Lung (tissue), 12 donors: ENCODE measurements around the gene ASB15. TPM values are rescaled to one million over a fixed set of nuclear protein-coding genes. Genes with fewer than 3 reads are reported as not detected.

ENCODE experiments used
- ATAC-seq: fragments of 200-7000 bp; cut with Tn5 transposase; one replicate; pipeline ENCODE4 v1.9.1; 2020; ENCODE audit warnings: moderate number of reproducible peaks; ENCODE audit not compliant: insufficient read depth, low FRiP score
- DNase-seq, 3 donors: peaks; one replicate each; pipeline ENCODE4 v3.0.0-alpha.2; 2013 to 2017
- H3K27ac ChIP-seq, 2 donors: one replicate each; pipeline ENCODE4 v1.5.1; 2013; ENCODE audit warnings: mild to moderate bottlenecking in 2 of 2, moderate library complexity in 2 of 2, control low read depth in 1 of 2, inconsistent platforms in 1 of 2, low read depth in 1 of 2, low read length in 1 of 2
- H3K27me3 ChIP-seq, 3 donors: one replicate each; pipeline ENCODE4 v1.5.1; 2013; ENCODE audit warnings: low read length in 2 of 3; ENCODE audit not compliant: control insufficient read depth in 3 of 3, insufficient read depth in 3 of 3
- H3K36me3 ChIP-seq, 4 donors: one replicate each; pipeline ENCODE4 v1.5.1; 2013; ENCODE audit warnings: low read length in 4 of 4, mild to moderate bottlenecking in 1 of 4, moderate library complexity in 1 of 4; ENCODE audit not compliant: control insufficient read depth in 4 of 4, insufficient read depth in 4 of 4
- H3K4me1 ChIP-seq, 5 donors: one replicate each; pipeline ENCODE4 v1.5.1; 2013; ENCODE audit warnings: low read length in 5 of 5, mild to moderate bottlenecking in 2 of 5, moderate library complexity in 1 of 5; ENCODE audit not compliant: control insufficient read depth in 5 of 5, insufficient read depth in 5 of 5
- H3K4me3 ChIP-seq: one replicate; pipeline ENCODE4 v1.5.1; 2013; ENCODE audit warnings: mild to moderate bottlenecking, control low read depth, moderate library complexity
- H3K9ac ChIP-seq, 2 donors: one replicate each; pipeline ENCODE4 v1.5.1; 2013; ENCODE audit warnings: low read length in 2 of 2, control low read depth in 1 of 2; ENCODE audit not compliant: insufficient read depth in 1 of 2
- H3K9me3 ChIP-seq, 4 donors: one replicate each; pipeline ENCODE4 v1.5.1; 2013; ENCODE audit warnings: low read length in 3 of 4, mild to moderate bottlenecking in 1 of 4, moderate library complexity in 1 of 4; ENCODE audit not compliant: control insufficient read depth in 4 of 4, insufficient read depth in 3 of 4
- WGBS, 2 donors: extraction: QIAGEN DNeasy Blood & Tissue Kit; methylation state at CpG; one replicate each; pipeline ENCODE4 v1.1.7; 2013; 5-methylcytosine and 5-hydroxymethylcytosine counted together
- polyA plus RNA-seq, 2 donors: library from polyadenylated mRNA; stranded (reverse); fragments of 200-250 nt; gene quantifications; one replicate each; pipeline ENCODE4 v1.2.1, GENCODE V29; 2013
- total RNA-seq, 2 donors: library from RNA; depleted of rRNA in 1 of 2; stranded (reverse); fragments of >200 nt in 1 of 2; gene quantifications; one replicate each; pipeline ENCODE4 v1.2.1, GENCODE V29; 2014 to 2021
- TF ChIP-seq, protein P1 (sequence below): IDR thresholded peaks from 2 replicates; pipeline ENCODE4 v1.5.1; 2012; ENCODE audit warnings: mild to moderate bottlenecking; ENCODE audit errors: control extremely low read depth, extremely low read depth
- donor health status: control.
- donor health status: control.
- donor health status: Bipolar disorder and iron deficiency.
- donor health status: healthy.
- donor health status: DM: yes; HTN: yes; CAD: no.

Gene ASB15
- total and polyA plus RNA-seq, 4 donors: not detected

GRCh38 chr7:123622660-123623386 lies 21.2 kb downstream of the ASB15 start:
- DNase-seq: no peak
- H3K36me3 ChIP-seq: no peaks in the 10 kb centered on the region
- TF ChIP-seq, protein P1, sequence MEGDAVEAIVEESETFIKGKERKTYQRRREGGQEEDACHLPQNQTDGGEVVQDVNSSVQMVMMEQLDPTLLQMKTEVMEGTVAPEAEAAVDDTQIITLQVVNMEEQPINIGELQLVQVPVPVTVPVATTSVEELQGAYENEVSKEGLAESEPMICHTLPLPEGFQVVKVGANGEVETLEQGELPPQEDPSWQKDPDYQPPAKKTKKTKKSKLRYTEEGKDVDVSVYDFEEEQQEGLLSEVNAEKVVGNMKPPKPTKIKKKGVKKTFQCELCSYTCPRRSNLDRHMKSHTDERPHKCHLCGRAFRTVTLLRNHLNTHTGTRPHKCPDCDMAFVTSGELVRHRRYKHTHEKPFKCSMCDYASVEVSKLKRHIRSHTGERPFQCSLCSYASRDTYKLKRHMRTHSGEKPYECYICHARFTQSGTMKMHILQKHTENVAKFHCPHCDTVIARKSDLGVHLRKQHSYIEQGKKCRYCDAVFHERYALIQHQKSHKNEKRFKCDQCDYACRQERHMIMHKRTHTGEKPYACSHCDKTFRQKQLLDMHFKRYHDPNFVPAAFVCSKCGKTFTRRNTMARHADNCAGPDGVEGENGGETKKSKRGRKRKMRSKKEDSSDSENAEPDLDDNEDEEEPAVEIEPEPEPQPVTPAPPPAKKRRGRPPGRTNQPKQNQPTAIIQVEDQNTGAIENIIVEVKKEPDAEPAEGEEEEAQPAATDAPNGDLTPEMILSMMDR: no peak
- WGBS, 2 donors: 83 to 85% methylated on average over 6 of the region's 6 CpGs
- peak overlapping the region in 1 of 2 donors; percentile 87 for H3K27ac ChIP-seq
- no peak overlapping the region for H3K4me3 ChIP-seq
- H3K9me3 ChIP-seq: peaks cover 0 to 2% (median 0%) of the 10 kb centered on the region in 4 donors
- no peak overlapping the region for H3K9ac ChIP-seq
- H3K27me3 ChIP-seq: no peaks in the 10 kb centered on the region
- no peak for ATAC-seq
- no peaks in the 10 kb centered on the region for H3K4me1 ChIP-seq

- TF ChIP-seq, protein P1: peak; percentile 12
- 62 to 64% methylated on average over 12 of the region's 12 CpGs for WGBS, 2 donors
- peaks cover 0 to 3% (median 0%) of the 10 kb centered on the region in 5 donors for H3K4me1 ChIP-seq
- ATAC-seq (peak; percentile 47), DNase-seq (no peak)
- H3K9me3 ChIP-seq: peaks cover 0 to 2% (median 0%) of the 10 kb centered on the region in 4 donors
- H3K27me3 ChIP-seq: no peaks in the 10 kb centered on the region
- no peak overlapping the region for H3K9ac ChIP-seq
- H3K4me3 ChIP-seq: no peak overlapping the region
- no peaks in the 10 kb centered on the region for H3K36me3 ChIP-seq
- no peak overlapping the region for H3K27ac ChIP-seq
Observed at GRCh38 chr7:123624527-123625183, 23.0 kb downstream of the ASB15 start.

DNA sequence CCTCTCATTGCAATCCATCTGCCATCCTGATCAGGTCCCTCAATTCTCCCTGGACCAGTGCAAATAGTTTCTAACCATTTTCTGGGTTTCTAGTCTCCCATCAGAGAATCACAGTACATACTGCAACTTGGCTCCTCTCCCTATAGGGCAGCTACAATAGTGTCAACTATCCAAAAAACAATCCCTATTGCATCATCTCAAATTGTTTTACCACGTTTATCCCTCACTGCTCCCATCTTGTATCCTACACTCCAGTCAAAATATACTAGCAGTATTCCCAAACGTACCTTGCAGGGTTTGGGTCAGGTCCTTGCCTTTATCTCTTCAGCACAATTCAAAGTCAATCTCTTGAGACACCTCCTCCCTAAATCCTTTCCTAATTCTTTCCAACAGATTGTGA lies 23.6 kb downstream of the ASB15 start:
- DNase-seq (no peak), ATAC-seq (no peak)
- no peak overlapping the region for H3K27ac ChIP-seq
- 69 to 74% methylated on average over 2 of the region's 2 CpGs for WGBS, 2 donors
- TF ChIP-seq, protein P1: no peak
- H3K4me1 ChIP-seq: peaks cover 0 to 3% (median 0%) of the 10 kb centered on the region in 5 donors
- H3K27me3 ChIP-seq: no peaks in the 10 kb centered on the region
- H3K9me3 ChIP-seq: peaks cover 0 to 2% (median 0%) of the 10 kb centered on the region in 4 donors
- no peak overlapping the region for H3K9ac ChIP-seq
- H3K4me3 ChIP-seq: no peak overlapping the region
- no peaks in the 10 kb centered on the region for H3K36me3 ChIP-seq
